Gastrocnemius medialis (tissue), 4 donors: ENCODE data around the gene MYH3.

Source experiments
- CTCF ChIP-seq, 5 experiments: fragments of 450-650 bp in 3 of 5; fragments of 200-600 bp in 2 of 5; sonication (generic) in 2 of 5; IDR thresholded peaks in 4 of 5; conservative IDR thresholded peaks in 1 of 5; 1 replicate in 4 of 5; 2 replicates in 1 of 5; pipeline ENCODE4 v1.5.1; 2016 to 2019; ENCODE audit warnings: antibody characterized with exemption in 5 of 5, mild to moderate bottlenecking in 3 of 5, moderate library complexity in 3 of 5
- POLR2A ChIP-seq, 2 donors: fragments of 450-650 bp; IDR thresholded peaks; one replicate each; pipeline ENCODE4 v1.6.1; 2017; ENCODE audit warnings: antibody characterized with exemption in 2 of 2, mild to moderate bottlenecking in 2 of 2, moderate library complexity in 2 of 2

- TF ChIP-seq POLR2A (IDR thresholded peaks at IDR 0.05) (no peak), CTCF (IDR thresholded peaks at IDR 0.05 in 4 of 5, conservative IDR thresholded peaks at IDR 0.05 in 1 of 5) (no peak)
These were observed 42.7 kb upstream of the MYH3 start for GRCh38 chr17:10699856-10700255.
